PC-9 (cell line): ENCODE results near the gene DSG4.

ENCODE experiments used
- EZH2 ChIP-seq: fragments of 200-600 bp; sonication (generic); IDR thresholded peaks from 2 replicates; pipeline ENCODE4 v1.8.0; 2017; ENCODE audit warnings: antibody characterized with exemption, low read depth
- TF ChIP-seq, protein P1 (sequence below): fragments of 200-600 bp; sonication (generic); conservative IDR thresholded peaks from 2 replicates; pipeline ENCODE4 v1.6.1; 2017; ENCODE audit warnings: mixed run types, antibody characterized with exemption, mild to moderate bottlenecking, moderate library complexity

DNA sequence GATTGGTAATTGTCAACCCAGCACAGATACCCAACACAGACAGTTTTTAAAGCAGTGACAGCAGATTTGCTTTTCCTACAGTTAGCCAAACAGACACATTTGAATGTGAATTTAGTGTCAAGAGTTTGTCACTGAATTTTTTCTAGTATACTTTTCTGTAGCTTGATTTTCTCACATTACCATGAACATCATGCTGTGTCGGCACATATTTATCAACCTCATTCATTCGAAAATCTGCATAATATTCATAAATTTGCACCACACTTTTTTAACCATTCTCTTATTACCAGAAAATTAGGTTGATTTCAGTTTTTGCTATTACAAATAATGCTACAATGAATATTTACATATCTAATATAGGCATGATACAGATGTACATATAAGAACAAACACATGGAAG is 43.9 kb downstream of the DSG4 start:
- TF ChIP-seq, protein P1, sequence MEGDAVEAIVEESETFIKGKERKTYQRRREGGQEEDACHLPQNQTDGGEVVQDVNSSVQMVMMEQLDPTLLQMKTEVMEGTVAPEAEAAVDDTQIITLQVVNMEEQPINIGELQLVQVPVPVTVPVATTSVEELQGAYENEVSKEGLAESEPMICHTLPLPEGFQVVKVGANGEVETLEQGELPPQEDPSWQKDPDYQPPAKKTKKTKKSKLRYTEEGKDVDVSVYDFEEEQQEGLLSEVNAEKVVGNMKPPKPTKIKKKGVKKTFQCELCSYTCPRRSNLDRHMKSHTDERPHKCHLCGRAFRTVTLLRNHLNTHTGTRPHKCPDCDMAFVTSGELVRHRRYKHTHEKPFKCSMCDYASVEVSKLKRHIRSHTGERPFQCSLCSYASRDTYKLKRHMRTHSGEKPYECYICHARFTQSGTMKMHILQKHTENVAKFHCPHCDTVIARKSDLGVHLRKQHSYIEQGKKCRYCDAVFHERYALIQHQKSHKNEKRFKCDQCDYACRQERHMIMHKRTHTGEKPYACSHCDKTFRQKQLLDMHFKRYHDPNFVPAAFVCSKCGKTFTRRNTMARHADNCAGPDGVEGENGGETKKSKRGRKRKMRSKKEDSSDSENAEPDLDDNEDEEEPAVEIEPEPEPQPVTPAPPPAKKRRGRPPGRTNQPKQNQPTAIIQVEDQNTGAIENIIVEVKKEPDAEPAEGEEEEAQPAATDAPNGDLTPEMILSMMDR: no peak
- no peak for TF ChIP-seq EZH2
